Embryonic facial prominence (tissue), 1 donor: Measurements from ENCODE around the gene TREML2.
"Not testable (repeated sequence)": the region's sequence is repeated elsewhere in the genome, so short reads cannot be mapped to it uniquely, and the experiment has no call there.

Source experiments
- DNase-seq: peaks from one replicate; pipeline ENCODE4 v3.0.0-alpha.2; 2016; ENCODE audit errors: extremely low spot score

TREML2 gene

GRCh38 chr6:41208439-41209106 is 7.6 kb upstream of the TREML2 start:
- no peak for DNase-seq

GRCh38 chr6:41204156-41204555 is 3.2 kb upstream of the TREML2 start:
- no peak for DNase-seq

- no peak for DNase-seq
Measured at GRCh38 chr6:41201764-41202173, 820 bp upstream of the TREML2 start.

GRCh38 chr6:41200296-41200900 is 551 bp downstream of the TREML2 start:
- no peak for DNase-seq

- DNase-seq: no peak
Measured at GRCh38 chr6:41199552-41200246, 1.2 kb downstream of the TREML2 start.

- DNase-seq: no peak
Measured at GRCh38 chr6:41197234-41197633, 3.7 kb downstream of the TREML2 start.

- DNase-seq: no peak
Measured at GRCh38 chr6:41194386-41194785, 6.6 kb downstream of the TREML2 start.

- no peak for DNase-seq
Measured at GRCh38 chr6:41193884-41194283, 7.1 kb downstream of the TREML2 start.

- no peak for DNase-seq
Measured at GRCh38 chr6:41193171-41193734, 7.7 kb downstream of the TREML2 start.

GRCh38 chr6:41191569-41191968 is 9.4 kb downstream of the TREML2 start:
- DNase-seq: no peak

GRCh38 chr6:41190791-41191190 is 10.2 kb downstream of the TREML2 start:
- DNase-seq: no peak

GRCh38 chr6:41189967-41190366 is 11.0 kb downstream of the TREML2 start:
- DNase-seq: no peak

GRCh38 chr6:41189046-41189445 is 11.9 kb downstream of the TREML2 start:
- not testable (repeated sequence) for DNase-seq

GRCh38 chr6:41187924-41188886 is 12.7 kb downstream of the TREML2 start:
- DNase-seq: no peak

- no peak for DNase-seq
Measured at GRCh38 chr6:41186031-41186562, 14.9 kb downstream of the TREML2 start.

GRCh38 chr6:41184761-41185160 is 16.2 kb downstream of the TREML2 start:
- no peak for DNase-seq

- peak; percentile 31 for DNase-seq
Measured at GRCh38 chr6:41182069-41183034, 18.6 kb downstream of the TREML2 start.

GRCh38 chr6:41181566-41181965 is 19.4 kb downstream of the TREML2 start:
- DNase-seq: no peak

GRCh38 chr6:41179163-41179562 is 21.8 kb downstream of the TREML2 start:
- no peak for DNase-seq

GRCh38 chr6:41177695-41178094 is 23.3 kb downstream of the TREML2 start:
- no peak for DNase-seq
